Measurements from ENCODE around the gene RAB37.

DNA sequence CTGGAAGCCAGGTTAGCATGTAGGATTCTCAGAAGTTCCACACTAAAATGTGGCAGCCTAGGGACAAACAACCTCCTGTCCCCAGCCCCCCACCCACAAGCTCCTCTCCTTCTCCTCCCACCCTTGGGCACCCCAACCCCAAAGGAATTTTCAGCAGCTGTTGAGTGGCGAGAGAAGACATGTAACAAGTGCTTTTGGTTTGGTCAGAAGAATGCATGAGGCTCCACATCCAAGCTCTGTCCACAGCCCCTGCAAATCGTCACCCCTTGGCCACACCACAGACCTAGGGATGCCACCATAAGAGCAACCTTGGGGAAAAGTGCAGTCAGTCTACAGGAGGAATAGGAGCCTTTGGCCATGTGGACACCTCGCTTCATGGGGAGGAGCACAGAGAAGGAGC lies 11.9 kb upstream of the RAB37 start:
- TF ChIP-seq, protein P1, sequence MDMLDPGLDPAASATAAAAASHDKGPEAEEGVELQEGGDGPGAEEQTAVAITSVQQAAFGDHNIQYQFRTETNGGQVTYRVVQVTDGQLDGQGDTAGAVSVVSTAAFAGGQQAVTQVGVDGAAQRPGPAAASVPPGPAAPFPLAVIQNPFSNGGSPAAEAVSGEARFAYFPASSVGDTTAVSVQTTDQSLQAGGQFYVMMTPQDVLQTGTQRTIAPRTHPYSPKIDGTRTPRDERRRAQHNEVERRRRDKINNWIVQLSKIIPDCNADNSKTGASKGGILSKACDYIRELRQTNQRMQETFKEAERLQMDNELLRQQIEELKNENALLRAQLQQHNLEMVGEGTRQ (IDR thresholded peaks at IDR 0.05; ENCODE audit: borderline replicate concordance, low read depth, low read length): no peak
- no peak for TF ChIP-seq NFIC (IDR thresholded peaks at IDR 0.05; ENCODE audit: borderline replicate concordance)

Measured in SK-N-SH (cell line).